Germinal center (tissue), 1 donor: ENCODE results near the gene MILR1.
A peak's percentile ranks its signal among the peaks of the same experiment; 100 is the strongest.
"Not testable (repeated sequence)": the region's sequence is repeated elsewhere in the genome, so short reads cannot be mapped to it uniquely, and the experiment has no call there.

ENCODE experiments used
- DNase-seq: peaks from one replicate; pipeline ENCODE4 v3.0.0; 2012; ENCODE audit warnings: mixed read lengths, low spot score

The MILR1 gene

DNA sequence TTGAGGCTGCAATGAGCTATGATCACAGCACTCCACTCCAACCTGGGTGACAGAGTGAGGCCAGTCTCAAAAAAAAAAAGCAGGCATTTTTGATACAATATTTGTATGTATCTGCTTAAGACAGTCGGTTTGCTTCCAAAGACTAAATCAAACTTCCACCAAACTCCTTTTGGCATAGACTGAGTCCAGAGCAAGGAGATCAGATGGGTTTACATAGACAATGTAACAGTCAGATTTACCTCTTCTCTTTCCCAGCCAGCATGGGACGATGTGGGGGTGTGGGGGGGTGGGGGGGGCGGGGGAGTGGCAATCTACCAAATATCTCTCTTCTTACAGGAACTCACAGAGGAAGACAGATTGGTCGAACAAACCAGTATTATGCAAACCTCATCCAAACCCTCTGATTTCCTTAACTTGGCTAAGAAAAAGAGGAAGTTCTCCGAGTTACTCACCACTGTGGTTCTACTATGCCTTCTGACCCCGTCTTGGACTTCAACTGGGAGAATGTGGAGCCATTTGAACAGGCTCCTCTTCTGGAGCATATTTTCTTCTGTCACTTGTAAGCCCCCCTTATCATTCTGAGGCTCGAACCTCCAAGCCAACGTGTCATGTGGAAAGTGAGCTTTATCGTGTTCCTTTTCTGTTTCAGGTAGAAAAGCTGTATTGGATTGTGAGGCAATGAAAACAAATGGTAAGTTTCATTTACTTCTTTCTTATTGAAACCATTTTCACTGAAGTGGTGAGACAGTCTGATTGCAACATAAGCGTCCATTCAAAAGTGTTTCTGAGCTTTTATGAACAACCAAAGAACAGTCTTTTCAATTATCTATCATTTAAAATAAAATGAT lies at the start of gene MILR1:
TSS of gene MILR1 (plus strand) at position 451 of the 848 bp plus-strand sequence. CDS start at position 505, 54 bp downstream.
- DNase-seq, result peak; percentile 72

GRCh38 chr17:64399767-64400156 lies 49.2 kb upstream of the MILR1 start:
- no peak for DNase-seq

DNA sequence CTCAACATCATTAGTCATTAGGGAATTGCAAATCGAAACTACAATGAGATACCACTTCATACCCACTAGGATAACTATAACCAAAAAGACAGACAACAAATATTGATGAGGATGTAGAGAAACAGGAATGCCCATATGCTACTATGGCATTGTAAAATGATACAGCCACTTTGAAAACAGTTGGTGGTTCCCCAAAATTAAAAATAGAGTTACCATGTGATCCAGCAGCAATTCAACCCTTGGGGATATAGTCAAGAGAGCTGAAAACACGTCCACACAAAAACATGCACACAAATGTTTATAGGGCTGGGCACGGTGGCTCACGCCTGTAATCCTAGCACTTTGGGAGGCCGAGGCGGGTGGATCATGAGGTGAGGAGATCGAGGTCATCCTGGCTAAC lies 48.3 kb upstream of the MILR1 start:
- no peak for DNase-seq

GRCh38 chr17:64401244-64401860 lies 47.6 kb upstream of the MILR1 start:
- no peak for DNase-seq

- no peak for DNase-seq
These were observed 47.0 kb upstream of the MILR1 start for GRCh38 chr17:64401941-64402340.

GRCh38 chr17:64402469-64402868 lies 46.4 kb upstream of the MILR1 start:
- DNase-seq, result no peak

- DNase-seq, result no peak
These were observed 44.9 kb upstream of the MILR1 start for GRCh38 chr17:64403881-64404460.

GRCh38 chr17:64406321-64407200 lies 42.4 kb upstream of the MILR1 start:
- DNase-seq, result no peak

DNA sequence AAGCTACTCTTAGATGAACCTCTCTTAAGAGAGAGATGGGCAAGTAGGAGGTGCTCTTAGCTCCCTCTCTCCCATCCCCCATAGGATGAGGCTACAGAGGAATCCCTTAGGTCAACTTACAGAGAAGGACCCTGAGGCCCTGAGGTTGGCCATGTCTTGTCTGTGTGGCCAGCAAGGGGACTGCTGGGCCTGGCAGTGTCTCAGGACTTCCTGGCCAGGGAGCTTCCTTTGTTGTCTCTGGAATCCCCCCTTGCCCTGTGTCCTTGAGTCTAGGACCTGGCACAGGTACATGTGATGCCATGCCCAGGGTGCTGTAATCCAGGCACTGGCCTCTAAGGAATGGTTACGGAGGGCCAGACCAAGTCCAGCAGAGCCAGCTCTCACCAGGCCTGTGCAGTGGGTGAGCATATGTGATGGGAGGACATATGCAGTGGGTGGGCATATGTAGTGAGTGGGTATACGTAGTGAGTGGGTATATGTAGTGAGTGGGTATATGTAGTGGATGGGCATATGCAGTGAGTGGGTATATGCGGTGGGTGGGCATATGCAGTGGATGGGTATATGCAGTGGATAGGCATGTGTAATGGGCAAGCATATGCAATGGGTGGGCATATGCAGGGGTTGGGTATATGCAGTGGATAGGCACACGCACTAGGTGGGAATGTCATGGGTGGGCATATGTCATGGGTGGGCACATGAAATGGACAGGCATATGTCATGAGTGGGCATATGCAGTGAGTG lies 38.0 kb upstream of the MILR1 start:
- DNase-seq, result no peak

DNA sequence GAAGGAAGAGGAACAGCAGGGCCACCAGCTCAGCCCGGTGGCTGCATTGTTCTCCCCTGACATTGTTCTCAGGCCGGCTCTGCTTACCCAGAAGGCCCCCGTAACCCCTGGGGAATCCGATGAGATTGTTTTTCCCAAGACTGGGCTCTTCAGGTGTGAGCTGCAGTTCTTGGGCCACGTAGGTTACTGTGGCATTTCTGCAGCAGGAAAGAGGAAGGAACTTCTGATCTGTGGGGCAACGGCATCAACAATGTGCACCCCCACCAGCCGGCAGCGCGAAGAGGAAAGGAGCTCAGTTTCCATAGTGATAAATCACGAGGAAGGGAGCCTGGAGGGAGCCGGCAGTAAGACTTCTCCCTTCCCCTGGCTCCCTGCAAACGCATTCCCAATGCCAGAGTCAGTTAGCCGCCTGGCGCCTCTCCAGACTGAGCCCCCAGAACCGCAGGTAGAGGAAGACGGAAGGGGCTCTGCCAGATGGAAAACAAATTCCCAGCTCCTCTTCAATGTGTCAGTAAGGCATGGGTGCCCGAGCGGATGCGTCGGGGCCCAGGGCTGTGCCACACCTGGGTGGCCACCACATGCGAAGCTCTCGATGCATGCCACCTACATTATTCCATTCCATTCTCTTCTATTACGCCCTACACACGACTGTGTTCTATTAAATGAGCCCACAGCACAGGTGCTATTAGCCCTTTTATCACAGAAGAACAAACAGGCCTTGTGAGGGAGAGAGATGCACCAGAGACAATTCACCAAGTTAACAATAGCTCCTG lies 36.7 kb upstream of the MILR1 start:
- DNase-seq, result peak; percentile 72

DNA sequence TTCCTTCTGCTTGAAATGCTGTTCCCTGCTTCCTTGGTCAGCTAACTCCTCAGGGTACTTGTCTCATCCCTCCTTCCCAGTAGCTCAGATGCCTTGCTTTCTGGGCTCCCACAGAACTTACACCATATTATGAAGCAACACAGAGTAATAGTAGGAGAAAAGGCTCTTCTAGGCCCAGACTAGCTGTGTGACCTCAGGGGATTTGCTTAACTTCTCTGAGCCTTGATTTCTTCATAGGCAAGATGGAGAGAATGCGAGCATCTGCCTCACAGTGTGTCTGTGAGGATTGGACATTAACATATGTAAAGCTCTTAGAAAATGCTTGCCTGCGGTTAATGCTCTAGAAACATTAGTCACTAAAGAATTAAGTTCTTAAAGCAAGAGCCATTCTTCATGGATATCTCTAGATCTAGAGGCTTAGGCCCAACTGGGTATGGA lies 36.0 kb upstream of the MILR1 start:
- DNase-seq, result no peak

DNA sequence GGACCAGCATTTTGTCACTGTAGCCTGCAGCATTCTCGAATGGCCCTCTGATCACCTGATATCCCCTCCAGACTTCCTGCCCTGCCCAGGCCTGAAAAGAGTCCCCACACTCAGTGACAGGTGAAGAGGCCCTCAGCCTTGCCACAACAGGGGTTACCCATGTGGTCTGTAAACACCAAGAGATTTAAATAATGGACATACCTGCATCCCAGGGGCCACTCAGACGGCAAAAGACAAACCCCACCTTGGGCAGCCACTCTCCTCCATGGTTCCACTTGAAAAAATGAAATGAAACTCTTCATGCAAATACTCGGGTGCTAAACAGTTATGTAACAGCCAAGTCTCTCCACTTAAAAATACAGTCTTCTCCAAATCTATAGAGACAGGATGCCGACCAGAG lies 35.4 kb upstream of the MILR1 start:
- DNase-seq, result peak; percentile 76

GRCh38 chr17:64418506-64419339 lies 30.2 kb upstream of the MILR1 start:
- peak; percentile 63 for DNase-seq

DNA sequence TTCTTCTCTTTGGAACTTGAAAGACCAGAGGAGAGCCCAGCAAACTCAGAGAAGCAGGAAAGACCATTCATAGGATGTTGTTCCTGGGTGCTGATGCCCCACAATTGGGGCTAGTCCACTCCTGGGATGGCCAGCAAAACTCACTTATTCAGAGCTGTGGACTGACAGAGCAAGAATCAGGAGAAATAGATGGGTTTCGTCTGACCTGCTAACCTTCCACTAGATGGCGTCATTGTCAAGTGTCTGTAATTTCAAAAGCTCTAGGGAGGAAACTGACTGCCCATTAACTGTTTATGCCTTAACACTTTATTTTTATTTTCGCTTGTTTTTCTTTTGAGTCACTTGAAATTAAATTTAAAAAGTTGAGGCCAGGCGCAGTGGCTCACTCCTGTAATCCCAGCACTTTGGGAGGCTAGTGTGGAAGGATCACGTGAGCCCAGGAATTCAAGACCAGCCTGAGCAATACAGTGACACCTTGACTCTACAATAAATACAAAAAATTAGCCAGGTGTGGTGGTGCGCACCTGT lies 28.7 kb upstream of the MILR1 start:
- peak; percentile 58 for DNase-seq

DNA sequence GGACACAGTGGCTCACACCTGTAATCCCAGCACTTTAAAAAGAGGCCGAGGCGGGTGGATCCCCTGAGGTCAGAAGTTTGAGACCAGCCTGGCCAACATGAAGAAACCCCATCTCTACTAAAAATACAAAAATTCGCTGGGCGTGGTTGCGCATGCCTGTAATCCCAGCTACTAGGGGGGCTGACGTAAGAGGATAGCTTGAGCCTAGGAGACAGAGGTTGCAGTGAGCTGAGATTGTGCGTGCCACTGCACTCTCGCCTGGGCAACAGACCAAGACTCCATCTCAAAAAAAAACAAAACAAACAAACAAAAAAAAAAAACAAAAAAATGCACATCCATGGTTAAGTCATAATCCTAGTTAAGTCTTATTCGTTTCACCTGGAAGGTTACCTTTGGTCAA lies 26.8 kb upstream of the MILR1 start:
- DNase-seq, result not testable (repeated sequence)

GRCh38 chr17:64423881-64424280 lies 25.0 kb upstream of the MILR1 start:
- no peak for DNase-seq

DNA sequence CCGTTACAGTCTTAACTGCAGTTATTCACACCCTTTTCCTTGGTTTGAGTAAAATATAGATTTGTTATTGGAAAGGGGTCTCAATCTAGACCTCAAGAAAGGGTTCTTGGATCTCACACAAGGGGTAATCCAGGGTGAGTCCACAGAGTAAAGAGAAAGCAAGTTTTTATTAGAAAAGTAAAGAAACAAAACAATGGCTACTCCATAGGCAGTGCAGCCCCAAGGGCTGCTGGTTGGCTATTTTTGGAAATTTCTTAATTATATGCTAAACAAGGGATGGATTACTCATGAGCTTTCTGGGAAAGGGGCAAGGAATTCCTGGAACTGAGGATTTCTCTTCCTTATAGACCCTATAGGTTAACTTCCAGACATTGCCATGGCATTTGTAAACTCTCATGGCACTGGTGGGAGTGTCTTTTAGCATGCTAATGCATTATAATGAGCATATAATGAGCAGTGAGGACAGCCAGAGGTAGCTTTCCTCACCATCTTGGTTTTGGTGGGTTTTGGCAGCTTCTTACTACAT lies 24.5 kb upstream of the MILR1 start:
- DNase-seq, result no peak

DNA sequence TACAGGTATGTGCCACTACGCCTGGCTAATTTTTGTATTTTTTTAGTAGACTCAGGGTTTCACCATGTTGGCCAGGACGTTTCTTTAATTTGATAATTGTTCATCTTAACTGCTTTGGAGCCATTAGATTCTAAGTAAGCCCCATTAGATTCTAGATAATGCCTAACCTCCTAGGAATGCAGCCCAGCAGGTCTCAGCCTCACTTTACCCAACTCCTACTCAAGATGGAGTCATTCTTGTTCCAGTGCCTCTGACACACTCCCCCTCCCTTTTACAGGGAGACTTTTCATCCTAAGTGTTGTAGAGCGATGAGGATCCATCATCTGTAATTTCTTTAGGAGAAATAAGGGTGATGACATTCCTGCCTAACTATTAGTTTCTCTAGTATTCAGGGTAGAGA lies 23.7 kb upstream of the MILR1 start:
- DNase-seq, result no peak

GRCh38 chr17:64426596-64426995 lies 22.3 kb upstream of the MILR1 start:
- DNase-seq, result no peak
